Caco-2 (cell line): ENCODE results near the gene ZNF134. TPM values are rescaled to one million over a fixed set of nuclear protein-coding genes. Genes with fewer than 3 reads are reported as not detected.
A peak's percentile ranks its signal among the peaks of the same experiment; 100 is the strongest.

Experiments
- BruUV-seq: library from RNA; stranded (reverse); fragments of 400-500 nt; replicated peaks from 2 replicates; lab custom pipeline; 2021; lab: Mats Ljungman, UMichigan
- CTCF ChIA-PET: fragments of 300-600 bp; sonication (Branson Sonifier 250); formaldehyde crosslinking; loops from one replicate; lab custom pipeline; 2022; ENCODE audit warnings: antibody characterized with exemption; lab: Charles Lee
- POLR2A ChIA-PET: fragments of 300-600 bp; sonication (Branson Sonifier 250); formaldehyde crosslinking; loops from one replicate; lab custom pipeline; 2022; ENCODE audit warnings: antibody characterized with exemption; lab: Charles Lee
- DNase-seq, 2 experiments: peaks; one replicate each; pipeline versions ENCODE4 v3.0.0 to v3.0.0-alpha.2; 2020 to 2022
- H3K27me3 ChIP-seq: replicated peaks from 2 replicates; pipeline ENCODE4 v1.6.0; 2011; ENCODE audit warnings: low read length; ENCODE audit not compliant: control insufficient read depth, insufficient read depth
- H3K36me3 ChIP-seq: 2 replicates; pipeline ENCODE4 v1.5.1; 2011; ENCODE audit warnings: low read length; ENCODE audit not compliant: control insufficient read depth, insufficient read depth
- H3K4me1 ChIP-seq: fragments of 250-450 bp; sonication (Bioruptor Pico); 2 replicates; pipeline ENCODE4 v1.5.1; 2020; ENCODE audit warnings: mild to moderate bottlenecking
- H3K4me3 ChIP-seq: 2 replicates; pipeline ENCODE4 v1.5.1; 2011; ENCODE audit warnings: low read depth, mild to moderate bottlenecking, control low read depth, low read length
- H3K9me3 ChIP-seq: fragments of 250-450 bp; sonication (Bioruptor Pico); 2 replicates; pipeline ENCODE4 v1.5.1; 2020; ENCODE audit warnings: mild to moderate bottlenecking, moderate library complexity
- H3K27ac Mint-ChIP-seq: one replicate; pipeline ENCODE4 v1.8.0; 2022; ENCODE audit warnings: mixed read lengths; ENCODE audit not compliant: unreplicated experiment
- H3K27me3 Mint-ChIP-seq: one replicate; pipeline ENCODE4 v1.8.0; 2022; ENCODE audit warnings: mixed read lengths; ENCODE audit not compliant: insufficient read depth, unreplicated experiment
- H3K36me3 Mint-ChIP-seq: one replicate; pipeline ENCODE4 v1.8.0; 2022; ENCODE audit warnings: mild to moderate bottlenecking, mixed read lengths; ENCODE audit not compliant: insufficient read depth, unreplicated experiment
- H3K4me1 Mint-ChIP-seq: one replicate; pipeline ENCODE4 v1.8.0; 2022; ENCODE audit warnings: low read depth, mixed read lengths; ENCODE audit not compliant: unreplicated experiment
- H3K4me3 Mint-ChIP-seq: one replicate; pipeline ENCODE4 v1.8.0; 2022; ENCODE audit warnings: mild to moderate bottlenecking, moderate library complexity, mixed read lengths; ENCODE audit not compliant: unreplicated experiment
- H3K9me3 Mint-ChIP-seq: one replicate; pipeline ENCODE4 v1.8.0; 2022; ENCODE audit warnings: mixed read lengths; ENCODE audit not compliant: unreplicated experiment
- intact Hi-C: fragments of 100-400 bp; cut with micrococcal nuclease; formaldehyde crosslinking; loops from one replicate; pipeline ENCODE4 v1.10.0; 2022; ENCODE audit not compliant: unreplicated experiment
- total RNA-seq: library from RNA; stranded (reverse); gene quantifications from 2 replicates; pipeline ENCODE4 v1.2.3, GENCODE V29; 2022
- TF ChIP-seq, protein P1 (sequence below), 2 experiments: fragments of 200-600 bp in 1 of 2; IDR thresholded peaks; 1 replicate in 1 of 2; 2 replicates in 1 of 2; pipeline versions ENCODE4 v1.5.1 to v1.8.0; 2011 to 2022; ENCODE audit warnings: antibody characterized with exemption in 1 of 2, control low read depth in 1 of 2, inconsistent platforms in 1 of 2, low read depth in 1 of 2, low read length in 1 of 2, mild to moderate bottlenecking in 1 of 2, moderate library complexity in 1 of 2; ENCODE audit not compliant: insufficient read depth in 1 of 2, severe bottlenecking in 1 of 2, unreplicated experiment in 1 of 2

ZNF134 gene
- total RNA-seq, 1 experiment from 2014 or later = 6.6 TPM

GRCh38 chr19:57623091-57623490, 9.0 kb downstream of the ZNF134 start:
- Histone ChIP-seq H3K27me3 (no peaks in the 10 kb centered on the region), H3K9me3 (peaks cover 35% of the 10 kb centered on the region), H3K4me3 (no peak overlapping the region), H3K36me3 (peaks cover 6% of the 10 kb centered on the region), H3K4me1 (no peaks in the 10 kb centered on the region)
- CTCF ChIA-PET = no interaction called here
- intact Hi-C loops = no loop called here
- Mint-ChIP-seq H3K4me1 (no peaks in the 10 kb centered on the region), H3K27me3 (no peaks in the 10 kb centered on the region), H3K36me3 (peaks cover 25% of the 10 kb centered on the region), H3K27ac (no peak overlapping the region), H3K4me3 (no peak overlapping the region), H3K9me3 (peaks cover 37% of the 10 kb centered on the region)
- TF ChIP-seq, protein P1, sequence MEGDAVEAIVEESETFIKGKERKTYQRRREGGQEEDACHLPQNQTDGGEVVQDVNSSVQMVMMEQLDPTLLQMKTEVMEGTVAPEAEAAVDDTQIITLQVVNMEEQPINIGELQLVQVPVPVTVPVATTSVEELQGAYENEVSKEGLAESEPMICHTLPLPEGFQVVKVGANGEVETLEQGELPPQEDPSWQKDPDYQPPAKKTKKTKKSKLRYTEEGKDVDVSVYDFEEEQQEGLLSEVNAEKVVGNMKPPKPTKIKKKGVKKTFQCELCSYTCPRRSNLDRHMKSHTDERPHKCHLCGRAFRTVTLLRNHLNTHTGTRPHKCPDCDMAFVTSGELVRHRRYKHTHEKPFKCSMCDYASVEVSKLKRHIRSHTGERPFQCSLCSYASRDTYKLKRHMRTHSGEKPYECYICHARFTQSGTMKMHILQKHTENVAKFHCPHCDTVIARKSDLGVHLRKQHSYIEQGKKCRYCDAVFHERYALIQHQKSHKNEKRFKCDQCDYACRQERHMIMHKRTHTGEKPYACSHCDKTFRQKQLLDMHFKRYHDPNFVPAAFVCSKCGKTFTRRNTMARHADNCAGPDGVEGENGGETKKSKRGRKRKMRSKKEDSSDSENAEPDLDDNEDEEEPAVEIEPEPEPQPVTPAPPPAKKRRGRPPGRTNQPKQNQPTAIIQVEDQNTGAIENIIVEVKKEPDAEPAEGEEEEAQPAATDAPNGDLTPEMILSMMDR (IDR thresholded peaks at IDR 0.05; ENCODE audit: insufficient read depth in 1 of 2, low read depth in 1 of 2, low read length in 1 of 2, severe bottlenecking in 1 of 2, unreplicated experiment in 1 of 2) = no peak
- DNase-seq = no peak
- BruUV-seq = no TSS peak
- POLR2A ChIA-PET = no interaction called here

DNA sequence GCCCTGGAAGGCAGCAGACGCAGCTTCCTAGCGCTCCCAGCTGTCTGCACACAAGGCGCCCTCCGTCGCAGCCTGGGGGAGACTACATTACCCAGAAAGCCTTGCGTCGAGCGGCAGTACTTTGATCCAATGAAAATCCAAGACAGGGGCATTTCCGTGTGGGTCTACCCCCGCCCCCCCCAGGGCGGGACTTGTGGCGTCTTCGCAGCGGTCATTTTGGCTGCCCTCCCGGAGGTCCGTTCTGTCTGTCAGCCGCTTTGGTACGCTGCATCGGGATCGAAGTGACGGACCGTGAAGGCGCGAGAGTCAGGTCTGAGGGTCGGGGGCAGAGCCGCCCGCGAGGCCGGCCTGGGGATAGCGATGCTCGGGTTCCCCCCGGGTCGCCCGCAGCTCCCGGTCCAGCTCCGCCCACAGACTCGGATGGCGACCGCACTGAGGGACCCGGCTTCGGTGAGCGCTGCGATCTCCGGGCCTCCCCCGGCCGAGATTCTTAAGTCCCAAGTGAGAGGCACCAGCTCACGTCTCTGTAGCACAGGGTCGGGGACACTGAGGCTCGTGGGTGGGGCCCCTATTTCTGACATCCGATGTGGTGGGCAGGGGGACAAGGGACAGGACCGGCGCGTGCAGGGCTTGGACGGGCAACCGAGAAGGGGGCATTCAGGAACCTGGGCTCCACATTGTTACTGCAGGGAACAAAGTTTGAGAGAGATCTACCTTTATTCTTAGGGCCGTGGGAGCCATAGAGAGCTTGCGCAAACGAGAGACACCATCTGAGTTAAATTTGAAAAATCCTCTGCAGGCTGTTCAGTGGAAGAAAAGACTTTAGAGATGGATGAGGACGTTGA, 19.2 kb downstream of the ZNF134 start, which contains the start of gene ZNF211:
Gene ZNF211 (plus strand): TSS at position 182 of the 845 bp plus-strand sequence. CDS start 179 bp downstream, at position 361.
- H3K27ac Mint-ChIP-seq = peak within 1 kb of the TSS; percentile 81
- Histone ChIP-seq H3K4me1 (0 out of 2 replicates have a peak, but pooled peaks cover 7% of the 10 kb centered on the region), H3K36me3 (no peaks in the 10 kb centered on the region), H3K4me3 (peak within 1 kb of the TSS; percentile 95), H3K9me3 (peaks cover 6% of the 10 kb centered on the region; the same call in 1 of the 2 replicates), H3K27me3 (no peaks in the 10 kb centered on the region)
- intact Hi-C loops = loop anchor here (1.0 kb wide), 5 partner anchors 34 to 198 kb away; partner anchors contain the start of genes ZNF530, ZNF551, ZNF749 and ZNF776
- H3K27me3 Mint-ChIP-seq = no peaks in the 10 kb centered on the region
- ChIA-PET POLR2A (interaction anchor here (0.7 to 1.0 kb wide), 2 partner anchors 48 to 216 kb away, joined by 3 to 6 read pairs; partner anchors contain the start of gene ZNF551), CTCF (interaction anchor here (0.5 to 1.3 kb wide), 4 partner anchors 33 to 125 kb away, joined by 3 to 5 read pairs (median 4); partner anchors contain the start of genes ZNF530 and ZNF551)
- H3K36me3 Mint-ChIP-seq = peaks cover 5% of the 10 kb centered on the region
- peak within 1 kb of the TSS; percentile 86 for H3K4me3 Mint-ChIP-seq
- TF ChIP-seq, protein P1 (IDR thresholded peaks at IDR 0.05; ENCODE audit: insufficient read depth in 1 of 2, low read depth in 1 of 2, low read length in 1 of 2, severe bottlenecking in 1 of 2, unreplicated experiment in 1 of 2) = no peak
- DNase-seq = peak; percentile 94
- BruUV-seq = no TSS peak
- peaks cover 12% of the 10 kb centered on the region for H3K4me1 Mint-ChIP-seq
- peaks cover 19% of the 10 kb centered on the region for H3K9me3 Mint-ChIP-seq

GRCh38 chr19:57633832-57634131, 19.7 kb downstream of the ZNF134 start:
- BruUV-seq = no TSS peak
- H3K36me3 Mint-ChIP-seq = peaks cover 11% of the 10 kb centered on the region
- CTCF ChIA-PET = interaction anchor here (0.5 kb wide), 1 partner anchor 124 kb away, joined by 3 read pairs; no protein-coding TSS in a partner anchor
- POLR2A ChIA-PET = no interaction called here
- no peaks in the 10 kb centered on the region for H3K36me3 ChIP-seq
- peak overlapping the region; percentile 81 for H3K27ac Mint-ChIP-seq
- no peak for DNase-seq
- no peaks in the 10 kb centered on the region for H3K27me3 Mint-ChIP-seq
- intact Hi-C loops = loop anchor here (1.0 kb wide), 5 partner anchors 34 to 198 kb away; partner anchors contain the start of genes ZNF530, ZNF551, ZNF749 and ZNF776
- peak overlapping the region; percentile 95 for H3K4me3 ChIP-seq
- TF ChIP-seq, protein P1 (IDR thresholded peaks at IDR 0.05; ENCODE audit: insufficient read depth in 1 of 2, low read depth in 1 of 2, low read length in 1 of 2, severe bottlenecking in 1 of 2, unreplicated experiment in 1 of 2) = no peak
- peaks cover 25% of the 10 kb centered on the region for H3K9me3 Mint-ChIP-seq
- H3K4me1 Mint-ChIP-seq = peaks cover 12% of the 10 kb centered on the region
- H3K27me3 ChIP-seq = no peaks in the 10 kb centered on the region
- H3K4me1 ChIP-seq = 0 out of 2 replicates have a peak, but pooled peaks cover 7% of the 10 kb centered on the region
- peaks cover 8% of the 10 kb centered on the region; the same call in 1 of the 2 replicates for H3K9me3 ChIP-seq
- peak overlapping the region; percentile 86 for H3K4me3 Mint-ChIP-seq
